ENCODE measurements around the gene CCDC60.

The CCDC60 gene

DNA sequence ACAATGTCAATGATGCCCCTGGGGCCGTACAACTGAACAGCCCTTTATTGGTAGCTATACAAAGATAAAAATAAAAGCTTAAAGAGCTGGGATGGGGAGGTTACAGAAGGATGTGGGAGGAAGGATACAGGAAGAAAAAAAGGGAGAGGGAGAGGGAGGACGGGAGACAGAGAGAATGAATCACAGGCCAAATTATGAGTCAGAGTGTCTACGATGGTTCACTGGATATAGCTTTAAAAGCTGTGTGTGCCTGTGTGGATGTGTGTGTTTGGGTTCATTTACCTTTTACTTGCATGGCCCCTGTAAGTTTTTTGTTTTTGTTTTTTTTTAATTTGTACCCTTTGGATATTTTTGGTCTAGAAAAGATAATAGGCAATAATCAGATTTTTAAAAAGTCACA, 111.9 kb downstream of the CCDC60 start:
- Histone ChIP-seq H3K27ac (ENCODE audit: low read length) (no peak overlapping the region), H3K9ac (ENCODE audit: low read length) (no peak overlapping the region), H3K4me1 (ENCODE audit: low read length) (peaks cover 3% of the 10 kb centered on the region; the same call in 1 of the 2 replicates), H3K4me3 (ENCODE audit: low read length) (no peak overlapping the region), H3K9me3 (ENCODE audit: insufficient read depth, low read length) (no peaks in the 10 kb centered on the region), H3K27me3 (ENCODE audit: low read depth, low read length) (peaks cover 14% of the 10 kb centered on the region), H3K4me2 (ENCODE audit: low read length) (no peak overlapping the region), H4K20me1 (ENCODE audit: insufficient read depth, low read length) (no peaks in the 10 kb centered on the region), H3K36me3 (replicated peaks; ENCODE audit: low read depth, low read length) (no peaks in the 10 kb centered on the region), H3K79me2 (ENCODE audit: low read length) (no peaks in the 10 kb centered on the region), H2AFZ (ENCODE audit: low read depth, low read length) (no peak overlapping the region)
- TF ChIP-seq EZH2phosphoT487 (IDR thresholded peaks at IDR 0.05; ENCODE audit: low read depth): no peak
- TF ChIP-seq, protein P1, sequence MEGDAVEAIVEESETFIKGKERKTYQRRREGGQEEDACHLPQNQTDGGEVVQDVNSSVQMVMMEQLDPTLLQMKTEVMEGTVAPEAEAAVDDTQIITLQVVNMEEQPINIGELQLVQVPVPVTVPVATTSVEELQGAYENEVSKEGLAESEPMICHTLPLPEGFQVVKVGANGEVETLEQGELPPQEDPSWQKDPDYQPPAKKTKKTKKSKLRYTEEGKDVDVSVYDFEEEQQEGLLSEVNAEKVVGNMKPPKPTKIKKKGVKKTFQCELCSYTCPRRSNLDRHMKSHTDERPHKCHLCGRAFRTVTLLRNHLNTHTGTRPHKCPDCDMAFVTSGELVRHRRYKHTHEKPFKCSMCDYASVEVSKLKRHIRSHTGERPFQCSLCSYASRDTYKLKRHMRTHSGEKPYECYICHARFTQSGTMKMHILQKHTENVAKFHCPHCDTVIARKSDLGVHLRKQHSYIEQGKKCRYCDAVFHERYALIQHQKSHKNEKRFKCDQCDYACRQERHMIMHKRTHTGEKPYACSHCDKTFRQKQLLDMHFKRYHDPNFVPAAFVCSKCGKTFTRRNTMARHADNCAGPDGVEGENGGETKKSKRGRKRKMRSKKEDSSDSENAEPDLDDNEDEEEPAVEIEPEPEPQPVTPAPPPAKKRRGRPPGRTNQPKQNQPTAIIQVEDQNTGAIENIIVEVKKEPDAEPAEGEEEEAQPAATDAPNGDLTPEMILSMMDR (IDR thresholded peaks at IDR 0.05; ENCODE audit: low read depth, low read length): no peak

DNA sequence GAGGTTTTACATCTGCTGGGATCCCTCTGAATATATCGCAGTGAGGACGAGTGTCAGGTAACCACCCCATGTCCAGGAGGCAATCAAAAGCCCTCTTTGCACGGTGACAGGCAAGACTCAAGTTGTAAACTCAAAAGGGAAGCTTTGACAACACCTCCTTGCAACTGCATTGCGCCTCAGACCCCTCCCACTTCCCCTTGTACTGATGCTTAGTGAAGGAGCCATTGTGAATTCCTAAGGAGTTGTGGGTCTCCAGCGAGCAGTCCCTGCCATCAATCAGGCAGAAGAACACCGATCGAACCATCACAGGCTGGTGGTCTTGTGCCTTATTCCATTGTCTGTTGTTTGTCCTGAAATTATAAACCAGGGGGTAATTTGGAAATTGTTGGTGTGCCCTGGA, 112.6 kb downstream of the CCDC60 start:
- no peaks in the 10 kb centered on the region for H3K79me2 ChIP-seq (ENCODE audit: low read length)

DNA sequence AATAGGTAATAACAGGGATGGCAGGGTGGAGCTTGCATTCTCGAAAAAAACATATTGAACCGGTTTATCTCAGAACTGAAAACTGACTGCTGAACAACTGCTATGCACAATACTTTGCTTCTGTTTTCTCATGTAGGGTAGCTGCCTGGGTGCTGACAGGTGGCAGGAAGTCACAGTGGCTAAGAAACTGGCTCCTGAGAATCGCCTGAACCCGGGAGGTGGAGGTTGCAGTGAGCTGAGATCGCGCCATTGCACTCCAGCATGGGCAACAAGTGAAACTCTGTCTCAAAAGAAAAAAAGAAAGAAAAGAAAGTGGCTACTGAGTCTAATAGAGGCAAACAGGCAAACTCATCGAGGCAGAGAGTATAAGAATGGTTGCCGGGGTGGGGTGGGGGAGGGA, 113.1 kb downstream of the CCDC60 start:
- H2AFZ ChIP-seq (ENCODE audit: low read depth, low read length): no peak overlapping the region
- no peaks in the 10 kb centered on the region for H3K9me3 ChIP-seq (ENCODE audit: insufficient read depth, low read length)
- TF ChIP-seq EZH2phosphoT487 (IDR thresholded peaks at IDR 0.05; ENCODE audit: low read depth): no peak
- TF ChIP-seq, protein P1 (IDR thresholded peaks at IDR 0.05; ENCODE audit: low read depth, low read length): no peak
- peaks cover 14% of the 10 kb centered on the region for H3K27me3 ChIP-seq (ENCODE audit: low read depth, low read length)
- no peak overlapping the region for H3K4me3 ChIP-seq (ENCODE audit: low read length)
- no peaks in the 10 kb centered on the region for H4K20me1 ChIP-seq (ENCODE audit: insufficient read depth, low read length)
- H3K9ac ChIP-seq (ENCODE audit: low read length): no peak overlapping the region
- no peaks in the 10 kb centered on the region for H3K36me3 ChIP-seq (replicated peaks; ENCODE audit: low read depth, low read length)
- H3K4me1 ChIP-seq (ENCODE audit: low read length): peaks cover 3% of the 10 kb centered on the region; the same call in 1 of the 2 replicates
- H3K27ac ChIP-seq (ENCODE audit: low read length): no peak overlapping the region
- H3K79me2 ChIP-seq (ENCODE audit: low read length): no peaks in the 10 kb centered on the region
- H3K4me2 ChIP-seq (ENCODE audit: low read length): no peak overlapping the region

More for the DNA sequence above, 112.6 kb downstream of the CCDC60 start:
- Histone ChIP-seq H3K9me3 (ENCODE audit: insufficient read depth, low read length) (no peaks in the 10 kb centered on the region), H4K20me1 (ENCODE audit: insufficient read depth, low read length) (no peaks in the 10 kb centered on the region), H3K27me3 (ENCODE audit: low read depth, low read length) (peaks cover 14% of the 10 kb centered on the region), H3K9ac (ENCODE audit: low read length) (no peak overlapping the region), H2AFZ (ENCODE audit: low read depth, low read length) (no peak overlapping the region), H3K4me1 (ENCODE audit: low read length) (peaks cover 3% of the 10 kb centered on the region; the same call in 1 of the 2 replicates), H3K4me3 (ENCODE audit: low read length) (no peak overlapping the region), H3K36me3 (replicated peaks; ENCODE audit: low read depth, low read length) (no peaks in the 10 kb centered on the region), H3K27ac (ENCODE audit: low read length) (no peak overlapping the region), H3K4me2 (ENCODE audit: low read length) (no peak overlapping the region)
- TF ChIP-seq EZH2phosphoT487 (IDR thresholded peaks at IDR 0.05; ENCODE audit: low read depth): no peak
- TF ChIP-seq, protein P1 (IDR thresholded peaks at IDR 0.05; ENCODE audit: low read depth, low read length): no peak

DNA sequence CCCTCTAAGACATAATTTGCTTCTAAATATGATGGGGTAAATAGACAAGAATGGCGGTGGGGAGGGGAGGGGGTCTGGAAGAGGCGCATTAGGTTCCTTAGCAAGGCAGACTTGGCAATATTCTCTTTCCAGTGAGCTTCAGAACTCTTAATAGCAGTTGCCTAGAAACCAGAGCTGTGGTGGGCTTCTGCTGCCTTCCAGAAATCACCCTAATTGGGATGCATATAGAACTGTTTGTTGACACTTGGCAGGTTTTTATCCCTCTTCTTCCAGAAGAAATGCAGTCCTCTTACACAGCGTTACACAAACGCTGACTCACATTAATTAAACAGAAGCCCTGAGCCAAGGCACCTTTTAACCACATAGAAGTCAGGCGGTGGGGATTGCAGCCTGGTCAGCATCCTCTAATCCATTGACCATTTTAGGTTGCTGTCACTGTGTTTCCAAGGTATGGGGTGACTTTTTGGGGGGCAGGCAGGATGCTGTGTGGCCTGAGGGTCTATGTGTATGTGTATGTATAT, 114.1 kb downstream of the CCDC60 start:
- H3K4me3 ChIP-seq (ENCODE audit: low read length): no peak overlapping the region
- peaks cover 3% of the 10 kb centered on the region; the same call in 1 of the 2 replicates for H3K4me1 ChIP-seq (ENCODE audit: low read length)
- no peaks in the 10 kb centered on the region for H3K36me3 ChIP-seq (replicated peaks; ENCODE audit: low read depth, low read length)
- no peak overlapping the region for H2AFZ ChIP-seq (ENCODE audit: low read depth, low read length)
- no peak overlapping the region for H3K4me2 ChIP-seq (ENCODE audit: low read length)
- no peaks in the 10 kb centered on the region for H3K9me3 ChIP-seq (ENCODE audit: insufficient read depth, low read length)
- H3K27ac ChIP-seq (ENCODE audit: low read length): no peak overlapping the region
- TF ChIP-seq, protein P1 (IDR thresholded peaks at IDR 0.05; ENCODE audit: low read depth, low read length): no peak
- TF ChIP-seq EZH2phosphoT487 (IDR thresholded peaks at IDR 0.05; ENCODE audit: low read depth): no peak
- H4K20me1 ChIP-seq (ENCODE audit: insufficient read depth, low read length): no peaks in the 10 kb centered on the region
- peaks cover 9% of the 10 kb centered on the region; the same call in 1 of the 2 replicates for H3K27me3 ChIP-seq (ENCODE audit: low read depth, low read length)
- H3K79me2 ChIP-seq (ENCODE audit: low read length): no peaks in the 10 kb centered on the region
- H3K9ac ChIP-seq (ENCODE audit: low read length): no peak overlapping the region
